Stomach (tissue), 4 donors: Measurements from ENCODE around the gene CXCL3.

ENCODE experiments used
- CTCF ChIP-seq, 7 experiments: fragments of 450-650 bp in 4 of 7; fragments of 200-600 bp in 3 of 7; sonication (generic) in 3 of 7; IDR thresholded peaks; one replicate each; pipeline ENCODE4 v1.5.1; 2016 to 2019; ENCODE audit warnings: antibody characterized with exemption in 7 of 7, control low read depth in 2 of 7, mild to moderate bottlenecking in 1 of 7
- POLR2A ChIP-seq, 4 donors: fragments of 450-650 bp; IDR thresholded peaks; one replicate each; pipeline ENCODE4 v1.6.1; 2016; ENCODE audit warnings: antibody characterized with exemption in 4 of 4, control low read depth in 2 of 4, mild to moderate bottlenecking in 1 of 4, moderate library complexity in 1 of 4
- POLR2AphosphoS5 ChIP-seq, 3 donors: sonication (generic); formaldehyde crosslinking; IDR thresholded peaks; one replicate each; pipeline ENCODE4 v1.6.1; 2016; ENCODE audit warnings: antibody characterized with exemption in 3 of 3

- TF ChIP-seq CTCF (IDR thresholded peaks at IDR 0.05): no peak
- TF ChIP-seq POLR2AphosphoS5 (IDR thresholded peaks at IDR 0.05): no peak
- TF ChIP-seq POLR2A (IDR thresholded peaks at IDR 0.05): no peak
Observed at GRCh38 chr4:74055498-74055897, 17.0 kb upstream of the CXCL3 start.
